NCI-H2107 treated with DMSO at 0.1 percent for 48 hours (cell line): ENCODE results near the gene RHOF.
"Not testable (repeated sequence)": the region's sequence is repeated elsewhere in the genome, so short reads cannot be mapped to it uniquely, and the experiment has no call there.

Experiments
- DNase-seq: peaks from one replicate; lab custom pipeline; 2025; ENCODE audit not compliant: unreplicated experiment; lab: John Stamatoyannopoulos, UW

Gene RHOF

DNA sequence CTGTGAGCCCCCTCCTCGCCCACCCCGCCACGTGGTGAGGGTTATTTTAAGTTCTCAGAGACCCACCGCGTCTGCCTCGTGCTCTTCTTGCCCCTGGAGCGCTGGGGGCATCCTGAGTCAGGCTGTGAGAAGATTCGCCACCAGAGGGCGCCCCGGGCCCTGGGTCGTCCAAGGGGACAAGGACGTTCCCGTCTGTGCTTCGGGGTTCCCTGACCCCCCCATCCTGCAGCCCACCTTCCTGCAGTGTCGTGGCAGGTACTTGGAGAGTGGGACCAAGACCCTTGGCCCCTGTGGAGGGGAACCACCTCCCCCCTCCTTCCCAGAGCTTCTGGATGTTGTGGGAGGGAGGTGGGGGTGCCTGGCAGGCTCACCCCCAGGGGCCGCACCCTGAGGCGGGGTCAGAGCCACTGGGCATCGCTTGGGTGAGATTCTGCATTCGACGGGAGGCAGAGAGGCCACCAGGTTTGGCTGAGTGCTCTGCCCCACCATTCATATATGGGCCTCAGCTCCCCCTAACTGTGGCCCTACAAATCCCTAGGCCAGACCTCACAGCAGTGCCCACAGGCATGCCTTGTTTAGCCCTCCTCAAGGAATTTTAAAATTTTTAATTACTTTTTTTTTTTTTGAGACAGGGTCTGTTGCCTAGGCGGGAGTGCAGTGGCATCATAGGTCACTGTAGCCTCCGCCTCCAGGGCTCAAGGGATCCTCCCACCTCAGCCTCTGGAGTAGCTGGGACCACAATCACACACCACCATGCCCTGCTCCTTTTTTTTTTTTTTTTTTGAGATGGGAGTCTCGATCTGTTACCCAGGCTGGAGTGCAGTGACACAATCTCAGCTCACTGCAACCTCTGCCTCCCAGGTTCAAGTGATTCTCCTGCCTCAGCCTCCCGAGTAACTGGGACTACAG, 17.0 kb downstream of the RHOF start:
- DNase-seq: no peak

DNA sequence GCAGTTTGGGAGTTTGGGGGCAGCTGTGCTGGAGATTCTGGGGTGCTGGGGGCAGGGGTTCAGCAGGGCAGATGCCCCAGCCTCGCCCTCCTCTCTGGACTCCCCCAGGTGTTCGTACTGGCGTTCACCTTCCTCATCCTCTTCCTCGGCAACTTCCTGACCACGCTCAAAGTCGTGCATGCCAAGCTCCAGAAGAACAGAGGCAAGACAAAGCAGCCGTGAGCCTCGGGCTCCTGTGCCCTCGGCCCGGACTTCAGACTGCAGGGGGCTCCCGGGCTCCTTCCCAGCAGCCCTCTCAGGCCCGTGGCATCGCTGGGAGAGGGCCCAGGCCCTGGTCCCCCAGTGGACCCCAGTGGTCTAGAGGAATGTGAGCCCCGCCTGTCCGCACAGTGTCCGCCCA, 18.0 kb downstream of the RHOF start:
- DNase-seq: no peak

DNA sequence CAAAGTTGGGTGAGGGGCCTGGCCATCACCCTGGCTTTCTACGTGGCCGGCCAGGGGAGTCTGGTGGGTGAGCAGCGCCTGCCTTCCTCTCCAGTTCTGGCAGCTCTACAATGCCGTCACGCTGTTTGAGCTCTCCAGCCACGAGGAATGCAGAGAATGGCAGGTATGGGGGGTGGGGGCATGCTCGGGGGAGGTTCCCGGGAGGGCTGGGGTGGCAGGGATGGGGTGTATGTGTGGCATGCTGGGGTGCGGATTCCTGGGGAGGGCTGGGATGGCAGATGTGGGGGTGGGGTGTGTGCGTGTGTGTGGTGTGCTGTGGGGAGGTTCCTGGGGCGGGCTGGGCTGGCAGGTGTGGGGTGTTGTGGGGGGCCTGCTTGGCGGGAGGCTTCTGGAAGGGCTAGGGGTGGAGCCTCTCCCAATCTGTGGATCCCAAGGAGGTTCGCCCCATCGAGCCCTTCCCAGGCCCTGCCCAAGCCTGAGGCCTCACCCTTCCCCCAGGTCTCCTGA, 18.5 kb downstream of the RHOF start:
- no peak for DNase-seq

DNA sequence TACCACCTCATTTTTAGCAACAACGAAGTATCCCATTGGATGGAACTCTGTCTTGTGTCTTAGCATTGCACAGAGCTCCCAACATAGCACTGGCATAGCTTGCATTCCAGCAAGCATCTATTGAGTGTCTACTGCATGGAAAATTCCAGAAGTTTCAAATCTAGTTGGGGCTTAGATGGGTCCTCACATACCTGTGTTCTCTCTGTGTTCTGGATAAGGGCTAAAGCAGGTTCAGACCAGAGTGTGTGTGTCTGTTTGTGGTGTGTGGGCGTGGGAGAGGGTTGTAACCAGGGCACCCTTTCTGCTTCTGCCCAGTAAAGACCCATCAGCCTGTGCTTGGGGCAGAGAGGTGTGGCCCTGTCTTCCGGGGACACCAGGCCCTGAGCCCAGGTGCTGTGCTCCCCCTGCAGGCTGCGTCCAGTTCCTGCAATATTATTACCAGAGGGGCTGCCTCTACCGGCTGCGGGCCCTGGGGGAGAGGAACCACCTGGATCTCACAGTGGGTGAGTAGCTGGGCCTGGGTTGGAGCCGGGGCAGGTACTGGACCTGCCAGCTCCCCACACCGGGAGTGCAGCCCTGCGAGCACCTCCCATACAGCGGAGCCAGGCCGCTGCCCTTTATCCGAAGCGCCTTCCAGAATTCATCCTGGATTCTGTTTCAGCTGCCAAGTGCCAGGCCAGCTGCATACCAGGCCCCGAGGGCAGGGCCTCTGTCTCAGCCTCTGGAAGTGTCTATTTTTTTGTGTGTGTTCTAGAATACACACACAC, 20.3 kb downstream of the RHOF start:
- DNase-seq: peak; percentile 58

DNA sequence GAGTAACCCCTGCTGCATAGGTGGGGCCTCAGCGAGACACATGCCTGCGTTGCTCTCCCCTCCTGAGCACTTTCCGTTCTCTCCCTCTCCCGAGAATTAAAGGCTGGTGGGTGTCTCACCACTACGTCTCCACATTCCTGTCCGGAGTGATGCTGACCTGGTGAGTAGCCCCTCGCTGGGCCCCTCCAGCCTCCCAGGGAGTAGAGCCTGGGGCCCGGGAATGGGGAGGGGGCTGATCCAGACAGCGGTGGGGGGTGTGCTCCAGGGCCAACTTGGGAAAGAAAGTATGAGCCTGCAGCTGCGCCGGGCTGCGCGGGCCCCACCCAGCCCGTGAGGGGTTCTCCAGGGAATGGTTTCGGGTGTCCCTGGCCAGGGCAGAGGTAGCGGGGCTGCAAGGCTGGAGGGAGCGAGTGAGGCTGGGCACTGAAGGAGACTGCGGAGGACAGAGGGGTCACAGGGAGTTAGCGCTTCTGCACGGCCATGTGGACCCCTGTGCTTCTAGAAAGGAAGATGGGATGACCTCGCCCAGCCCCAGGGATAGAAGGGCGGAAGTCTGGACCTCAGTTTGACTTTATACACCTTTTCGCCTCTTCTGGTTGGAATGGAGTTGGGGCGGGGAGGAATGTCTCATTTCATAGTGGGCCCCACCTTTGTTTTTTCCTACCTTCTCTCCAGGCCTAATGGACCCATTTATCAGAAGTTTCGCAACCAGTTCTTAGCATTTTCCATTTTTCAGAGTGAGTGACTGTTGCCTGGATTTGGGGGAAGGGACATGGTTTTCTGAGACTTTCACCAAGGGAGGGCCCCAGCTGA, 22.5 kb downstream of the RHOF start:
- DNase-seq: no peak

DNA sequence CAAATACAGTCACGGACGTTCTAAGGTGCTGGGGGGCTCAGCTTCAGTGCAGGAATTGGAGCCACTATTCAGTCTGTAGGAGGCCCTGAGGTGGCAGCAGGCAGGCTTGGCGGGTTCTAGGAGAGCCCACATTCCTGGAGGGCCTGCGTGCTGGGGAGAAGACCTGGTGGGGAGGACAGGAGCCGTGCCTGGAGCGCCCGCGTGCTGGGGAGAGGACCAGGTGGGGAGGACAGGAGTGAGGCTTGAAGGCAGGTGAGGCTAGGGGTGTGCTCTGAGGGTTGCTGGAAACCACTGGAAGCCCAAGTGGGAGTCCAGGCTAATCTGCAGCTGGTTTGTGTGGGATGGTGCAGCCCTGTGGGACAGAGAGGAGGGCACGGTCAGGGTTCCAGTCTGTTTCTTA, 23.1 kb downstream of the RHOF start:
- no peak for DNase-seq

DNA sequence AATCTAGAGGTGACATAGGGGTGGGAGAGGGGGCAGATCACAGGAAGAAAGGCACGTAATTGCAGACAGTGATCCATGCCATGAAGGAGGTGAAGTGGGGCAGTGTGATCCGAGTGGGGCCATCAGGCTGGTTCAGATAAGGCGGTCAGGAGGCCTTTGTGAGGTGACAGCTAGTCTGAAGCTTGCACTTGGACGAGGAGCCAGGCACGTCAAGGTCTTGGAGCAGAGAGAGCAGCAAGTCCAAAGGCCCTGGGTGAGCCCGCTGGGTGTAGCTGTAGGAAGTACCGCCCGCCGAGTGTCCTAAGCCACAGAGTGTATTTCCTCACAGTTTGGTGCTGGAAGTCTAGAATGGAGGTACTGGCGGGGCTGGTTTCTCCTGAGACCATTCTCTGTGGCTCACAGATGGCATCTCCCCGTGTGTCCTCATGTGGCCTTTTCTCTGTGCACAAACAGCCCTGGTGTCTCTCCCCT, 23.6 kb downstream of the RHOF start:
- DNase-seq: no peak

DNA sequence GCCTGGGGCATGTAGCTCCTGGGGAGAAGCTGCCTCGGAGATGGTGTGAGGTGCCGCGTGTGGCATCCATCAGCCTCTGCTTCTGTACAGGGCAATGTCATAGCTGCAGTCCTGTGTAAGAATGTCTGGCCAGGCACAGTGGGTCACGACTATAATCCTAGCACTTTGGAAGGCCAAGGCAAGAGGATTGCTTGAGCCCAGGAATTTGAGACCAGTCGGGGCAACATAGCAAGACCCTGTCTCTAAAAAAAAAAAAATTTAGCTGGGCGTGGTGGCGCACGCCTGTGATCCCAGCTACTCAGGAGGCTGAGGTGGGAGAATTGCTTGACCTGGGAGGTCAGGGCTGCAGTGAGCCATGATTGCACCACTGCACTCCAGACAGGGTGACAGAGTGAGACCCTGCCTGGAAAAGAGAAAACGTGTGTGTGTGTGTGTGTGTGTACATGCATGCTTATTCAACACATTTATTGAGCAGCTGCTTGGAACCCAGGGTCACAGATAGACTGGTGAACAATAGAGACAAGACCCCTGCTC, 24.1 kb downstream of the RHOF start:
- no peak for DNase-seq

DNA sequence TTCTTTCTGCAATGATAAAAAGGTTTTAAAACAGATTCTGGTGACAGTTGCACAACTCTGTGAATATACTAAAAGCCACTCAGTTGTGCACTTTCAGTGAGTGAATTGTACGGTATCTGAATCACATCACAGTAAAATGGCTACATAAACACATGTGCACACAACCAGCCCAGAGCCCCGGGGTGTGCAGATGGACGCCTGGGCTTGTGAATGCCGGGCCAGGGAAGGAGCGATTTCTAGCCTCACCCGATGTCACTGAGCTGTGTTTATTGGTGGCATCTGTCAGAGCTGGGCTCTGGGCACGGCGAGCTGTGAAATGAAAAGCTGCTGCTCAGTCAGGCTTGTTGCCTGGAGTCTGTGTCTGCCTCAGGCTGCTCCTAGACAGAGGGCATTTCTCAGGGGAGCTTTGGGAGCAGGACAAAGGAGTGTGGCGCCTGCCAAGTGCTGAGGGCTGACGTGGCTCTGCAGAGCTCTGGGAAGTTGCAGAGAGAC, 25.9 kb downstream of the RHOF start:
- peak; percentile 79 for DNase-seq

DNA sequence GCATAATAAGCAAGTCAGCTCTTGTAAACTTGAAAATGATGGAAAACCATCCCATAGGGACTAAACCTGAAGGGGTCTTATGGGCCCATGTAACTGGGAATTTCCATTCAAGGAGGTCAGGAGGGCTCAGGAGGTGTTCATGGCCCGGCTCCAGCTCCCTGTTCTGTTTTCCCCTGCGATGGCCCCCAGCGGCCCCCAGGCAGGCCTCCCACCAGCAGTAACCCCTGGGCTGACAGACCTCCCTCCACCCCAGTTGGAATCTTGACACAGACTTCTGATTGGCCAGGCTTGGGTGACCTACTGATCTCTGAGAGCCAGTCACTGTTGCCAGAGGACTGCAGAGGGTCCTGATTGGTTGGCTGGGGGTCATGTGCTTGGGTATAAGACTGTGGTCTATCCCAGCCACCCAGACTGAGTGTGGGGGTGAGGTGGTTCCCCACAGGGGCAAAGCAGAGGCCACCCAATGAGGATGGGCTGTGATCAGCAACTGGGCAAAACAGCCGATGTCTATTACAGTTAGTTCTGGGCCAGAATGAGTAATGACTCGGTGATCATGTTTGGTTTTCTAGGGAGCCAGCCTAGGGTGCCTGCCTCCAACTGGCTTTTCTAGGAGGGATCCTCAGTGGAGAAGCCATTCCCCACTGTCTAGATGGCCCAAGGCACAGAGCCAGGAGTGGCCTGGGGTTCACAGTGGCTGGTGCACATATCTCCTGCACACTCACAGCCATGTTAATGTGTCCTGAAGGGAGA, 27.0 kb downstream of the RHOF start:
- no peak for DNase-seq

DNA sequence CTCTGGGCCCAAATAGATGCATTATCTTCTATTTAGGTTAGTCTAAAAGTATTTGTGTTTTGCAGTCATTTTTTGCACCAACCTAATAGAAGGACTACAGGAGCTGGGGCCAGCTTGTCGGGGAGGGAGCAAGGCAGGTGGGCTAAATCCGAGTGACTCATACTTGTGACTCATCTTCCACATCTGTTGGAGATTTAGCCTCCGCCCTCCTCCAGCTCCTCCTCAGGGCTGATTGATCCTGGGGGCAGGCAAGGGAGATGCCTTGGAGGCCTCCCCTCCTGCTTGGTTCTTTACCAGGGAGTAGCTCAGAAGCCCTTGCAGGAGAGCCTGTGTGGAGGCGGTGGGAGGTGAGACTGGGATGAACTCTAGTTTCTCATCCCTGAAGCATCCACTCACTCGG, 27.9 kb downstream of the RHOF start:
- DNase-seq: no peak

DNA sequence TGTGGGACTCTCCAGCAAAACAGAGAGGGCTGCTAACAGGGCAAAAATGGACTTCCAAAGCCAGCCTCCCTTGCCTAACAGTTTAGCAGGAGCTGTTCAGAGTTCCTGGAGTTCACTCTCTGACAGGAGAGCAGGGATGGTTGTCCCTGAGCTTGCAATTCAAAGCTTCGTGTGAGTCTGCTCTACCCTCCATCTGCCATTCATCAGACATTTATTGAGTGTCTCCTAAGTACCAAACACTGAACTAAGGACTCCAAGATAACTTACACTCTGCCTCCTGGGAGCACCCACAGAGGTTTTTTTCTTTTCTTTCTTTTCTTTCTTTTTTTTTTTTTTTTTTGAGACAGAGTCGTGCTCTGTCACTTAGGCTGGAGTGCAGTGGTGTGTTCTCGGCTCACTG, 28.7 kb downstream of the RHOF start:
- DNase-seq: no peak

DNA sequence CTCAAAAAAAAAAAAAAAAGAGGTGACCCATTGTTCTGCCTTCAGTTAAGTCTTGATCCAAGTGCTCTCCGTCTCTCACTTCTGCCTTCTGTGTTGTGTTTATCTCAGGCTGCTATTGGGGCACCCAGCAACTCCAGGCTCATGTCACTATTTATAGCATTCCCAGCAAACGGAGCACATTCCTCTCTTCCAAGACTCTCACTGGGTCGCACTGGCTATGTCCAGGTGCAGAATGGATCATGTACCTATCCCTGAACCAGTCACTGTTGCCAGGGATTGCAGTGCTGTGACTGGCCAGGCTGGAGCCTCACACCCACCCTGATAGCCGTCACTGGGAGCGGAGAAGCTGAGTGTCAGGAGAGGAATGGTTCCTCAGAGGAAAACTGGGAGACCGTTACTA, 31.2 kb downstream of the RHOF start:
- no peak for DNase-seq

DNA sequence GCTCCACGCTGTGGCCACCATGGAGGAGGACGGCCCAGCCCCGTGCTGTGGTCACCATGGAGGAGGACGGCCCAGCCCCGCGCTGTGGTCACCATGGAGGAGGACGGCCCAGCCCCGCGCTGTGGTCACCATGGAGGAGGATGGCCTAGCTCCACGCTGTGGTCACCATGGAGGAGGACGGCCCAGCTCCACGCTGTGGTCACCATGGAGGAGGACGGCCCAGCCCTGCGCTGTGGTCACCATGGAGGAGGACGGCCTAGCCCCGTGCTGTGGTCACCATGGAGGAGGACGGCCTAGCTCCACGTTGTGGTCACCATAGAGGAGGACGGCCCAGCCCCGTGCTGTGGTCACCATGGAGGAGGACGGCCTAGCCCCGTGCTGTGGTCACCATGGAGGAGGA, 35.0 kb downstream of the RHOF start:
- DNase-seq: not testable (repeated sequence)

DNA sequence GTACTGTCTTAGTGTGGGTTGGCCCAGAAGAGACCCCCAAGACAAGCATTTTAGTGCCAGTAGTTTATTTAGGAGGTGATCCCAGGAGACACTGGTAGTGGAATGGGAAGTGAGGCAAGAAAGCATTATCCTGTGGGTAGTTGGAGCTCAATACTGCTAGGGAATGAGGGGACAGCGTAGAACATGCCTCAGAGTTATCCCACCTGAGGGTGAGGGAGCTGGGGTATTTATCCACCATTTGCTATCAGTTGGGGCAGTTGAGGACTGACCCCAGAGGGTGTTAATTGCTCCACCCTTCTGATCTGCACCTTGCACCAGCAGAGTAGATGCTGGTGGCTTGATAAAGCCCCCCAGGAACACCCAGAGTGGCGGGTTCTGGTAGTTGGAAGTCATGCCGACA, 37.9 kb downstream of the RHOF start:
- no peak for DNase-seq

DNA sequence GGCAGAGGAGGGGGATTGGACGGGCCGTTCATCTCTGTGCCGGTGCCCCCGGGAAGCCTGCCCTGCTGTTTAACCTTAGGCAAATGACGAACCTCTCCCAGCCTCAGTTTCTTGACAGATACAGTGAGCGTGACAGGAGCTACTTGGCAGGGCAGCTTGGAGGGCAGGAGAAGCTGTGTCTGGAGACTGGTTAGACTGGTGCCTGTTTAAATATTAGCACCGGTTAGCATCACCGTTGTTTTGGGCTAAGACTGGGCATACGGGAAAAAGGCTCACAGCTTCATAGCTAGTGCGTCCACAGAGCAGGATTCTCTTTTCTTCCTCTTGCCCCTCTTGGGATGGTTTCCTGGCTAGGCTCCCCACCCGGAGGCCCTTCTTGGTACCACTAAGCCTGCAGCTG, 38.7 kb downstream of the RHOF start:
- no peak for DNase-seq

DNA sequence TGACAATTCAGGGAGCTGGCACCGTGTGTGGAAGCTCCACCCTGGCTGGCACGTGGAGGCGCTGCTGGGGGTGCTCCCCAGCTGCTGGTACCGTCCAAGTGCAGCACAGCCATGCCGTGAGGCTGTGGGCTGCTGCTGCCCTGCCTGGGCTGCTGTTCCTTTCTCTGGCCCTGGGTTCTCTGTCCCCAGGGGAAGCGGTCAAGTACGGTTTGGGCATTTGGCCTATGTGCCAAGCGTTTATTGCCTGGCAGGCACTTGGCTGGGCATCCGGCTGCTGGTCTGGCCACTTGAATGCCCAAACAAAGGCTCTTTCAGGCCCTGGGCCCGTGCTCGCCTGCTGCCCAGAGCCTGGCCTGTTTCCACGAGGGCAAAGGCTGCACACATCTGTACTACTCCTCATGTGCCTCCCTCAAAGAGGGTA, 39.6 kb downstream of the RHOF start:
- DNase-seq: no peak

DNA sequence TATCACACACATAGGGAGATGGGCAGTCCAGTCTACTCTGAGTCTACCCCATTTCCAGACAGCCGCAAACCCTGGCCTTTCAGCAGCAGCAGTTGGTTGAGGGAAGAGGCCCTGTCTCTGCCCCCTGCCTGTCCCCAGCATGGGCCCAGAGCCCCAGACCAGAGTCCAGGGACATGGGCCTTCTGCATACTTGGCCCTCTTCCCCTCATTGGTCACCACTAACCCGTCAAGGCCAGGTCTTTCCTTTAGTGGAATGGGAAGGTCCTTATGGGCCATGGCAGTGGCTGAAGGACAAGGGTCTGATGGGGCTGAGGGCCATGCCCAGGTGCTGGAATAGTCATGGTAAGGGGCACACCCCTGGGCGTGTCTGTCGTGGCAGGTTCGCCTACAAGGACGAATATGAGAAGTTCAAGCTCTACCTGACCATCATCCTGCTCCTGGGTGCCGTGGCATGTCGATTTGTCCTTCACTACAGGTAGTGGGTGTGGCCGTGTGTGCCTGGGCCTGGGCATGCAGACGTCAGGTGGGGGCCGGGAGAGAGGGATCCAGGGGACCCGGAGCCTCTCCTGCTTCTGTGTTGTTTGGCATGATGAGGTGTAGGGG, 41.6 kb downstream of the RHOF start:
- DNase-seq: no peak

DNA sequence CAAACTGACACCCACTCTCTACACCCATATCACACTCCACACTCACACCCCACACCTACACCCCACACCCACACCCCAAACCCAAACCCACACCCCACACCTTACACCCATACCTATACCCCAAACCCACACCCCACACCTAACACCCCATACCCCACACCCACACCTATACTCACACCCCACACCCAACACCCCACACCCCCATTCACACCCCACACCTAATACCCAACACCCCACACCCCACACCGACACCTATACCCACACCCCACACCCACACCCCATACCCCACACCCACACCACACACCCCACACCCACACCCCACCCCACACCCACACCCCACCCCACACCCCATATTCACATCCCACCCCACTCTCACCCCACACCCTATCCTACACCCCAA, 42.5 kb downstream of the RHOF start:
- no peak for DNase-seq

DNA sequence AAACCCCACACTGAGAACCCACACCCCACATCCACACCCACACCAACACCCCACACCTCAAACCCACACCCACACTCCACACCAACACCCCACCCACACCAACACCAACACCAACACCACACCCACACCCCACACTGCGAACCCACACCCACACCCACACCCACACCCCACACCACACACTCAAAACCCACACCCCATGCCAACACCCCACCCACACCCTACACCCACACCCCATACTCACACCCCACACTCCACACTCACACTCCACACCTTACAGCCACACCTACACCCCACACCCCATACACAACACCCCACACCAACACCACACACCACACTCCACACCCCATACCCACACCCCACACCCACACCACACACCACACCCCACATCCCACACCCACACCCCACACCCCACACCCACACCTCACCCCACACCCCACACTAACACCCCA, 43.0 kb downstream of the RHOF start:
- DNase-seq: no peak
